ENCODE data around the gene KNCN.
A peak's percentile ranks its signal among the peaks of the same experiment; 100 is the strongest.

The KNCN gene

GRCh38 chr1:46523496-46524353 is 27.7 kb downstream of the KNCN start:
- DNase-seq (ENCODE audit: low spot score), result no peak

DNA sequence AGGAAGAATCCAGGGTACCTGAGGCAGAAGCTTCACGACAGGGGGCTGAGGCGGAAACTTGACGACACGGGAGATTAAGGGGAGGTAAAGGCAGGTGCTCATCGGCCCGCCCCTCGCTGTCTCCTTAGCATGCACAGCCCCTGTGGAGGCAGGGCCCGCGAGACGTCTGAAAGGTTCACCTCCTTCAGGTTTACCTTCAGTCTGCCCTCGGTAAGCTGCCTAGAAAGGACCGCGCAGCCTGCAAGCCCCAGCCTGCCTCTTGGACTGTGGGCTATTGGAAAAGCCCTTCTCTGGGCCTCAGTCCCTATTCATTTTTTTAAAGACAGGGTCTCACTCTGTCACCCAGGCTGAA is 28.5 kb downstream of the KNCN start:
- no peak for DNase-seq (ENCODE audit: low spot score)

- DNase-seq (ENCODE audit: low spot score), result peak; percentile 61
Measured at GRCh38 chr1:46522184-46522968, 29.1 kb downstream of the KNCN start.

- DNase-seq (ENCODE audit: low spot score), result no peak
Measured at GRCh38 chr1:46521414-46521813, 30.0 kb downstream of the KNCN start.

GRCh38 chr1:46520063-46520911 is 31.2 kb downstream of the KNCN start:
- DNase-seq (ENCODE audit: low spot score), result peak; percentile 91

GRCh38 chr1:46519209-46519608 is 32.2 kb downstream of the KNCN start:
- no peak for DNase-seq (ENCODE audit: low spot score)

DNA sequence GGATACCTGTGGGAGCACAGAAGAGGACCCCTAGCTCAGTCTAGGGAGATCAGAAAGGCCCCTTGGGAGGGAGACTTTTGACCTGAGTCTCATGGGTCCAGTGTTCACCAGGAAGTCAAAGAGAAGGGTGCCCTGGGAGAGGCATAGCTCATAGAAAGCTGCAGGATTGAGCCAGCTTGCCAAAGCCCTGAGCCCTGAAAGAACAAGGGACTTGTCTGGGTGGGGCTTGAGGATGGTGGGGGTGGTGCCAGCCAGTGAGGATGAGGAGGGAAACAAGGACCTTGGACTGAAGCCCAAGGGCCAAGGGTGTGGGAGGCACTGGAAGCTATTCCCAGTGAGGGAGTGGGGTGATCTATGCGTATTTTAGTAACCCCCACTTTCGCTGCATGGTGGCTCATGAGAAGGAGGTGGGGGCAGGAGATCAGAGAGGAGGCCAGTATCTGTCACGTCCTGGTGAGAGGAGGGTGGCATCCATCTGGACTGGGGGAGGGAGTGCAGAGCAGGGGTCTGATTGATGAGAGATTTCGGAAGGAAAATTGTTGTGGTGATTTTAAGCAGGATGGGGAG is 33.4 kb downstream of the KNCN start:
- DNase-seq (ENCODE audit: low spot score), result no peak

DNA sequence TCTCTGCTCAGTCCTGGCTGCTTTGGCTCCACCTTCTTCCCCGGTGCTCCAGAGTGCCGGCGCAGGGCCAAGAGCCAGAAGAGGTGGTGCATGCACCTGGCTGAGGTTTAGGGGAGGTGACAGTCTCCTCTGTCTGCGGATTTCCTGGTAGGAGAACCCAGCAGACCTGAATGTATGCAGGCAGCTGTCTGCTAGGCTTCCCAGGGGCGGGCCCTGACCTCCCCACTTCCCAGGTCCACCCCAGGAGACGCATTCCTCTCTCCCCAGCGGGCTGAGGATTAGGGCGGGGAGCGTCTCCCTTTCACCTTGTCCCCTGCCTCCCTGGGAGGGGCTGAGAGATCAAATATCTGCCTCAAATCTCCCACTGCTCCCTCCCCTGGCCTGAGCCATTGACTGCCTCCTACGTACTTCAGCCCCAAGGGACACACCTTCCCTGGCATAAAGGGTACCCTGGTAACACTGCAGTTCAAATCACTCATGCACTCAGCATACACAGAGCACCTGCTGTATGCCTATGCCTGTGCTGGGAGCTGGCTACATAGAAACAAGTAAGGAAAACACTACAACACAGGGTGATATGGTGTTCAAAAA is 34.3 kb downstream of the KNCN start:
- no peak for DNase-seq (ENCODE audit: low spot score)

DNA sequence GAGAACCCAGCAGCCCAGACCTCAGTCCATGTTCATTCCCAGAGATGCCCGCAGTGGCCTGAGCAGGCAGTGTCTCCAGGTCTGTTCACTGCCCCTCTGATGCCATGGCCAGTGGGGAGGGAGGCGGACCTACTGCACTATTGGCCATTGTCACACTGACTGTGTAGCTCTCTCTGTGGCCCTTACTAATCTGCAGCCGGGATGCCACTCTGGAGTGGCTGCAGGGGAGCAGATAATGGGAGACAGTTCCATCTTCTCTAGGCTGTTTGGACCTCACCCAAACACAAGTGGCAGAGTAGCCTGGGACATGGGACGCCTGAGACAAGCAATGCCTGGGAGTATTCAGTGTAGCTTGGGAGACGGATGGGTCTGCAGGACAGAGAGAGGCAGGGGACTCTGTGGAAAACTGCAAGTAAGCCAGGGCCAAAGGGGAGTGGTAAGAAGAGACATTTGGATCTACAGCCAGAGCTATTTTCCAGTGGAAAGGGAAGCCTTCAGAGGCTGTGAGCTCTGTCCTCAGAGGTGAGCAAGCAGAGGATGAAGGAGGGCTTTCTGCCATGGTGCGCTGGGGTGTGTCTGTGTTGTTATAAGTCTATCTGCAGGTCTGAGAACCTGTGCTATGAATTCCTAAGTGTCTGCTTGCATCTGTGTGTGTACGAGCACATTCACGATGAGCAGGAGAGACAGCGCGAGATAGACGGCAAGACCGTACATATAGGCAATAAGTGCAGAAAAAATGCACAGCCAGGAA is 35.1 kb downstream of the KNCN start:
- DNase-seq (ENCODE audit: low spot score), result no peak

DNA sequence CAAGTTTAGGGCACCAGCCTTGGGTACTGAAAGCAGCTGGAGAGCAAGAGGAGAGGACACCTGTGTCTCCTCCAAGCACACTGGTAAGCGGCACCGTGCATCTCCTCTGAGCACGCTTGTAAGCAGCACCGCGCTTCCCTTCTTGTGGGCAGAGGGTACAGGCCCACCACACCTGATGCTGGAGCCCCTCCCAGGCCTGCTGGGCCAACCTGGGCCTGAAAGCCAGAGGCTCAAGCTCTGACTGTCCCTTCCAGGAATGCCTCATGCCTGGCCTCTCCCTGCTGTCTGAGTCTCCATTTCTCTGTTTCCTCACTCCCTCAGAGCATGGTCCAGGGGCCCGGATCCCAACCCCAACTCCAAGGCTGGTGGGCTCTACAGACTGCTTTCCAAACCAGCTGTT is 35.9 kb downstream of the KNCN start:
- DNase-seq (ENCODE audit: low spot score), result no peak

- no peak for DNase-seq (ENCODE audit: low spot score)
Measured at GRCh38 chr1:46513536-46513935, 37.9 kb downstream of the KNCN start.

DNA sequence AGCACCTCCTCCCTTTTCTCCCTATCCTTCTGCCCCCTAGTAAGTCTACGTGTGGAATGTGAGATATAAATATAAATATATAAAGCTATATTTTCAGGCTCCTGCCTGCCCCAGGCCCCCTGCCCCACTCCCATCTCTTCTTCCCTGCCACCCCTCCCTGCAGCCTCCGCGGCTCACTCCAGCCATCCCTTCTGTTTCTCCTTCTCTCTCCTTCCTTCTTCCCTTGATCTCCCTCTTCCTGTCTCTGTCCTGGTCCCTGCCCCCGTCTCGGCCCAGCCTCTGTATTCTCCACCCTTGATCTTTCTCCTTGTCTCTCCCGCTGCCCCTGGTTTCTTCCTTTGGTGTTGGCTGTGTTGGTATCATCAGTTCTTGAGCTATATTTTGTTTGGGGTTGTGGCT is 38.7 kb downstream of the KNCN start:
- DNase-seq (ENCODE audit: low spot score), result no peak

- DNase-seq (ENCODE audit: low spot score), result no peak
Measured at GRCh38 chr1:46512135-46512791, 39.2 kb downstream of the KNCN start.

- no peak for DNase-seq (ENCODE audit: low spot score)
Measured at GRCh38 chr1:46510998-46511365, 40.5 kb downstream of the KNCN start.

- no peak for DNase-seq (ENCODE audit: low spot score)
Measured at GRCh38 chr1:46510341-46510997, 41.0 kb downstream of the KNCN start.

GRCh38 chr1:46508757-46509156 is 42.7 kb downstream of the KNCN start:
- DNase-seq (ENCODE audit: low spot score), result no peak

DNA sequence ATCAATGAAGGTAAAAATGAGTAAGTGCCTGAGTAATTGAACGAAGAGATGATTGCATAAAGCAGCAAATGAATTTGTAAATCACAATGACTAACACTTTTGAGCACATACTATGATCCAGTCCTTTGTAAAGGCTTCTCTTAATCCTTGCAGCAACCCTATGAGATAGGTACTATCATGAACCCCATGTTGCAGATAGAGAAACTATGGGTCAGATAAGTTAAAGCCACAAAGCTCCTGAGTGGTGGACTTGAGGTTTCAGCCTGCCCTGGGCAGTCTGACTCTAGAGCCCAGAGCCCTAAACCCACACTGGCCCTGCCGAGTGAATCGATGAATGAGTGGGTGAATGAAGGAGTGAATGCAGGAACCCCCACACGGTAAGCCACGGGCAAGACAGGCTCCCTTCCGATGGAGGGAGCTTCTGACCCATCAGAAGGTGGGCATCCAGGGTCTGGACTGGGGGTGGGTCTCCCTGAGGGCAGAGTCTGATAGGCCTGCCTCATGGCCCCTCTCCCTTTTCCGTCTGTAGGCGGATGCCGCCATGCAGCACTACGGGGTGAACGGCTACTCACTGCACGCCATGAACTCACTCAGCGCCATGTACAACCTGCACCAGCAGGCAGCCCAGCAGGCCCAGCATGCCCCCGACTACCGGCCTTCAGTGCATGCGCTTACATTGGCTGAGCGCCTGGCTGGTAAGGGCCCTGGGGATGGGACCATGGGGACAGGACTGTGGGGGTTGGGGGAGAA is 44.8 kb downstream of the KNCN start:
- no peak for DNase-seq (ENCODE audit: low spot score)

DNA sequence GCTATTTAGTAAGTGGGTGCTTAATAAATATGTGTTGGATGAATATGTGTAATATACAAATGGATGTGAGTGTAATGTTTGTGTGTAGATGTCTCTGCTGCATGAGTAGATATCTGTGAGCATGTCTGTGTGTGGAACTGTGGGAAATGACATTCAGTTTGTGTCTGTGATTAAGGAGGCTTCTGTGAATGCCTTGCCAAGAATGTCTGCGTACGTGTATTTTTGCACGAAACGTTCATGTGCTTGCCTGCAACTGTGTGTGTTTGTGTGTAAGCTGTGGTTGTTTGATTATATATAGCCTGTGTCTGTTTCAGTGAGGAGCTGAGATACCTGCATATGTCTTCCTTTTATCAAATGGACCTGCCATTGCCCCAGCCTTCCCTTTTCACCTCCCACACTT is 48.0 kb downstream of the KNCN start:
- no peak for DNase-seq (ENCODE audit: low spot score)

DNA sequence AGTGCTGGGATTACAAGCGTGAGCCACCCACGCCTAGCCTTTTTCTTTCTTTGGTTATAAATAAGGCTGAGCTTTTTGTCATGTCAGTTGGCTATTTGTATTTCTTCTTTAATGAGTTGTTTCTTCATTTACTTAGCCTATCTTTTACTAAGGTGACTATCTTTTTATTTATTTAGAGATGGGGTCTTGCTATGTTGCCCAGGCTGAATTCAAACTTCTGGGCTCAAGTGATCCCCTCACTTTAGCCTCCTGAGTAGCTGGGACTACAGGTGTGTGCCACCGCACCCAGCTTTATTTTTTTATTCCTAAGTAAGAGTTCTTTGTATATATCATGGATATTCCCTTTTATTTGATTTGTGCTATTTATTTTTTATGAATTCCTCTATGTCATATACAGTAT is 49.9 kb downstream of the KNCN start:
- DNase-seq (ENCODE audit: low spot score), result no peak

Measured in AG08396 (cell line).